IMR-90 (cell line): ENCODE data around the gene SCN4A. TPM values are rescaled to one million over a fixed set of nuclear protein-coding genes. Genes with fewer than 3 reads are reported as not detected.
"Not testable (repeated sequence)": the region's sequence is repeated elsewhere in the genome, so short reads cannot be mapped to it uniquely, and the experiment has no call there.

ENCODE experiments used
- ATAC-seq: fragments of 200-7000 bp; cut with Tn5 transposase; 2 replicates; pipeline ENCODE4 v1.9.1; 2020; ENCODE audit warnings: low read depth, mild to moderate bottlenecking, moderate library complexity
- BruUV-seq: library from RNA; stranded (reverse); fragments of 400-500 nt; replicated peaks from 2 replicates; lab custom pipeline; 2021; lab: Mats Ljungman, UMichigan
- CTCF ChIA-PET: fragments of 300-600 bp; formaldehyde crosslinking; extraction: SDS; loops from one replicate; lab custom pipeline; 2021; ENCODE audit warnings: antibody characterized with exemption; lab: Yijun Ruan, JAX
- POLR2A ChIA-PET: fragments of 300-600 bp; sonication (Branson Sonifier 250); formaldehyde crosslinking; loops from one replicate; lab custom pipeline; 2022; ENCODE audit warnings: antibody characterized with exemption; ENCODE audit not compliant: unreplicated experiment; lab: Charles Lee
- DNase-seq: peaks from one replicate; pipeline ENCODE4 v3.0.0; 2013
- H2AFZ ChIP-seq: replicated peaks from 2 replicates; pipeline ENCODE3; 2013; ENCODE audit warnings: low read length, mild to moderate bottlenecking; ENCODE audit not compliant: poor library complexity
- H2AK5ac ChIP-seq: 2 replicates; pipeline ENCODE4 v1.6.1; 2013; ENCODE audit warnings: low read depth, low read length, inconsistent platforms
- H2AK9ac ChIP-seq: replicated peaks from 2 replicates; pipeline ENCODE3; 2013; ENCODE audit warnings: mild to moderate bottlenecking, low read depth, low read length, moderate library complexity; ENCODE audit not compliant: poor library complexity
- H2BK120ac ChIP-seq: 2 replicates; pipeline ENCODE4 v1.6.1; 2013; ENCODE audit warnings: low read depth, low read length, inconsistent platforms
- H2BK15ac ChIP-seq: 3 replicates; pipeline ENCODE4 v1.6.1; 2013; ENCODE audit warnings: low read depth, low read length, inconsistent platforms
- H2BK20ac ChIP-seq: 2 replicates; pipeline ENCODE4 v1.6.1; 2013; ENCODE audit warnings: low read depth, mild to moderate bottlenecking, inconsistent platforms, low read length, moderate library complexity
- H2BK5ac ChIP-seq: 2 replicates; pipeline ENCODE4 v1.6.1; 2013; ENCODE audit warnings: mild to moderate bottlenecking, low read depth, low read length, inconsistent platforms; ENCODE audit not compliant: poor library complexity, severe bottlenecking
- H3K14ac ChIP-seq: replicated peaks from 2 replicates; pipeline ENCODE4 v1.6.1; 2013; ENCODE audit warnings: low read depth, low read length, inconsistent platforms
- H3K18ac ChIP-seq: 2 replicates; pipeline ENCODE4 v1.6.1; 2013; ENCODE audit warnings: low read depth, low read length, control low read depth
- H3K23ac ChIP-seq: 2 replicates; pipeline ENCODE4 v1.6.1; 2013; ENCODE audit warnings: low read depth, low read length, inconsistent platforms
- H3K27ac ChIP-seq: 2 replicates; pipeline ENCODE4 v1.5.1; 2013; ENCODE audit warnings: mild to moderate bottlenecking, control low read depth, low read length; ENCODE audit not compliant: insufficient read depth
- H3K27me3 ChIP-seq: 2 replicates; pipeline ENCODE4 v1.6.1; 2013; ENCODE audit warnings: low read length; ENCODE audit not compliant: control insufficient read depth, insufficient read depth
- H3K36me3 ChIP-seq: 2 replicates; pipeline ENCODE4 v1.6.1; 2013; ENCODE audit warnings: low read length, mixed read lengths; ENCODE audit not compliant: control insufficient read depth, insufficient read depth
- H3K4ac ChIP-seq: 2 replicates; pipeline ENCODE4 v1.6.1; 2013; ENCODE audit warnings: low read depth, low read length, inconsistent platforms
- H3K4me1 ChIP-seq: 2 replicates; pipeline ENCODE4 v1.6.1; 2013; ENCODE audit warnings: low read length, mixed read lengths; ENCODE audit not compliant: control insufficient read depth, insufficient read depth
- H3K4me2 ChIP-seq: 2 replicates; pipeline ENCODE4 v1.6.1; 2013; ENCODE audit warnings: low read depth, mild to moderate bottlenecking, control low read depth, low read length, moderate library complexity
- H3K4me3 ChIP-seq: 2 replicates; pipeline ENCODE4 v1.5.1; 2013; ENCODE audit warnings: low read depth, mild to moderate bottlenecking, control low read depth, low read length, moderate library complexity; ENCODE audit not compliant: insufficient read depth
- H3K56ac ChIP-seq: 2 replicates; pipeline ENCODE4 v1.6.1; 2013; ENCODE audit warnings: low read length, inconsistent platforms; ENCODE audit not compliant: insufficient read depth; ENCODE audit errors: extremely low read depth
- H3K79me1 ChIP-seq, 2 experiments: 2 replicates each; pipeline ENCODE4 v1.6.1; 2013; ENCODE audit warnings: low read length in 2 of 2, inconsistent platforms in 1 of 2, low read depth in 1 of 2
- H3K9ac ChIP-seq: 2 replicates; pipeline ENCODE4 v1.6.1; 2013; ENCODE audit warnings: low read depth, low read length, control low read depth
- H3K9me1 ChIP-seq: 2 replicates; pipeline ENCODE4 v1.6.1; 2013; ENCODE audit warnings: low read length, inconsistent platforms; ENCODE audit not compliant: insufficient read depth
- H3K9me3 ChIP-seq: 2 replicates; pipeline ENCODE4 v1.6.1; 2013; ENCODE audit warnings: low read length; ENCODE audit not compliant: control insufficient read depth, insufficient read depth
- H4K20me1 ChIP-seq: 2 replicates; pipeline ENCODE4 v1.6.1; 2013; ENCODE audit warnings: low read length, inconsistent platforms; ENCODE audit not compliant: insufficient read depth
- H4K5ac ChIP-seq: 2 replicates; pipeline ENCODE4 v1.6.1; 2013; ENCODE audit warnings: mild to moderate bottlenecking, low read depth, low read length, control low read depth
- H4K8ac ChIP-seq, 2 experiments: 2 replicates each; pipeline ENCODE4 v1.6.1; 2013; ENCODE audit warnings: low read depth in 2 of 2, low read length in 2 of 2, control low read depth in 1 of 2, inconsistent platforms in 1 of 2
- H4K91ac ChIP-seq: 2 replicates; pipeline ENCODE4 v1.6.1; 2013; ENCODE audit warnings: low read depth, low read length, inconsistent platforms; ENCODE audit not compliant: insufficient read depth
- WGBS, 2 experiments: methylation state at CpG; one replicate each; pipeline versions ENCODE4 v1.1.5 to v1.1.7; 2013; ENCODE audit warnings: missing lambda C conversion rate in 2 of 2; ENCODE audit not compliant: insufficient read length in 1 of 2; ENCODE audit errors: extremely low coverage in 2 of 2; 5-methylcytosine and 5-hydroxymethylcytosine counted together
- dilution Hi-C: fragments of 300-500 bp; cut with HindIII; formaldehyde crosslinking; loops from one replicate; pipeline ENCODE4 v1.14.3; 2018; ENCODE audit warnings: low sequenced_read_pairs; ENCODE audit not compliant: unreplicated experiment
- in situ Hi-C: fragments of 300-500 bp; cut with MboI; formaldehyde crosslinking; loops from 3 replicates; pipeline ENCODE4 v1.14.3; 2019; ENCODE audit warnings: low sequenced_read_pairs, inconsistent platforms, mixed read lengths
- intact Hi-C: fragments of 100-400 bp; cut with micrococcal nuclease; formaldehyde crosslinking; loops from 2 replicates; pipeline ENCODE4 v1.10.0; 2022
- polyA plus RNA-seq, 3 experiments: library from polyadenylated mRNA; depleted of rRNA; stranded (reverse); fragments of >200 nt; gene quantifications; 2 replicates each; pipeline ENCODE4 v1.2.3, GENCODE V29; 2012; ENCODE audit warnings: low replicate concordance in 1 of 3
- total RNA-seq: library from RNA; depleted of rRNA; stranded (reverse); fragments of >200 nt; gene quantifications from 2 replicates; pipeline ENCODE4 v1.2.3, GENCODE V29; 2012

The SCN4A gene
- total and polyA plus RNA-seq, 2 of the 4 experiments (the other 2 are of a cell fraction), result not detected

DNA sequence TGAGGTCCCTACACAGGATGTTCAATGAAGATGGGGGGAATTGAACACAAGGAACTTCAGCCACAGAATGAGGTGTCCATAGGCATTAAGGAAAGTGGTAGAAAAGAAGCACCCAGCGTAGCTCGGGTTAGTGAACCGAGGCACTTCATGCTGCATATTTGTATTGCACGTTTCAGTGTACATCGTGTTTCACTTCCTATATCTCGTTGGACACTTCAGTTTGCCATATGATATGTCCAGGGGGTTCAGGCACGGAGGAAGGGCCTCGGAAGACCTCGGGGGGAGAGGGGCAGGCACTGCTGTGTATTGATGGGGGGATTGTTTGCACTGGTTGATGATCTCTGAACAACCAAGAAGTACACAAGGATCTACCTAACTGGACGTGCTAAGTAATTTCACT is 57.0 kb downstream of the SCN4A start:
- H2BK20ac ChIP-seq, ATAC-seq, H2AK9ac ChIP-seq, H4K20me1 ChIP-seq, dilution Hi-C loops, H2AK5ac ChIP-seq, H3K36me3 ChIP-seq, H2BK5ac ChIP-seq, BruUV-seq, H3K18ac ChIP-seq, H2BK120ac ChIP-seq, H3K79me1 ChIP-seq, H3K9me1 ChIP-seq, H3K4me2 ChIP-seq, DNase-seq, H3K4me3 ChIP-seq, H3K9ac ChIP-seq, H3K56ac ChIP-seq, H2AFZ ChIP-seq, CTCF ChIA-PET, H3K27ac ChIP-seq, H2BK15ac ChIP-seq, H4K8ac ChIP-seq, H4K91ac ChIP-seq, H4K5ac ChIP-seq, H3K4me1 ChIP-seq, H3K23ac ChIP-seq, H3K9me3 ChIP-seq, H3K14ac ChIP-seq, H3K4ac ChIP-seq, POLR2A ChIA-PET: not testable (repeated sequence)
- peaks cover 44% of the 10 kb centered on the region for H3K27me3 ChIP-seq
- in situ Hi-C loops, result loop anchor here (5.0 to 10.0 kb wide), 3 partner anchors 109 to 369 kb away; partner anchors contain the start of genes ERN1 and ICAM2
- 74% methylated on average over 8 of the region's 10 CpGs; no CpG with 5 or more reads in 1 of the 2 experiments for WGBS, 2 experiments
- intact Hi-C loops, result loop anchor here (10.0 kb wide), 1 partner anchor 369 kb away; no protein-coding TSS in a partner anchor
